ENCODE results near the gene MBD6. TPM values are rescaled to one million over a fixed set of nuclear protein-coding genes. Genes with fewer than 3 reads are reported as not detected.

The MBD6 gene
- total and polyA plus RNA-seq, 2 of the 13 experiments (the other 11 are each of a cell fraction or from before 2014, with no cell fraction given): 4.1 to 5.9 TPM

DNA sequence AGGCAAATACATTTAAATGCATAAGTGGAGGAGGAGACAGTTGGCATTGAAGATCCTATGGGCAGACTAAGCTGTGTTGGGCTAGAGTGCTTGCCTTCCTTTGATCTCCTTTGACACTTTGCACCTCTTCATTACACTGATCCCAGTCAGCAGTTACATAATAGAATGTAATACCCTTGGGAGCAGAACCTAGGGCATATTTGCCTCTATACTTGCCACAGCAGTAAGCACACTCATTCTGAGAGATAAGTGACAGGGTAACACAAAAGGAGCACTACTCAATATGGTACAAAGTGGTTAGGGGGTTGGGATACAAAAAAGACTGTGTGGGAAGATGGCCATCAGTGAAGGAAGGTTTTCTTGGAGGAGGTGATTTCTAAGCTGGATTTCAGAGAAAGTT lies 25.8 kb upstream of the MBD6 start (continued):
- TF ChIP-seq, protein P1, sequence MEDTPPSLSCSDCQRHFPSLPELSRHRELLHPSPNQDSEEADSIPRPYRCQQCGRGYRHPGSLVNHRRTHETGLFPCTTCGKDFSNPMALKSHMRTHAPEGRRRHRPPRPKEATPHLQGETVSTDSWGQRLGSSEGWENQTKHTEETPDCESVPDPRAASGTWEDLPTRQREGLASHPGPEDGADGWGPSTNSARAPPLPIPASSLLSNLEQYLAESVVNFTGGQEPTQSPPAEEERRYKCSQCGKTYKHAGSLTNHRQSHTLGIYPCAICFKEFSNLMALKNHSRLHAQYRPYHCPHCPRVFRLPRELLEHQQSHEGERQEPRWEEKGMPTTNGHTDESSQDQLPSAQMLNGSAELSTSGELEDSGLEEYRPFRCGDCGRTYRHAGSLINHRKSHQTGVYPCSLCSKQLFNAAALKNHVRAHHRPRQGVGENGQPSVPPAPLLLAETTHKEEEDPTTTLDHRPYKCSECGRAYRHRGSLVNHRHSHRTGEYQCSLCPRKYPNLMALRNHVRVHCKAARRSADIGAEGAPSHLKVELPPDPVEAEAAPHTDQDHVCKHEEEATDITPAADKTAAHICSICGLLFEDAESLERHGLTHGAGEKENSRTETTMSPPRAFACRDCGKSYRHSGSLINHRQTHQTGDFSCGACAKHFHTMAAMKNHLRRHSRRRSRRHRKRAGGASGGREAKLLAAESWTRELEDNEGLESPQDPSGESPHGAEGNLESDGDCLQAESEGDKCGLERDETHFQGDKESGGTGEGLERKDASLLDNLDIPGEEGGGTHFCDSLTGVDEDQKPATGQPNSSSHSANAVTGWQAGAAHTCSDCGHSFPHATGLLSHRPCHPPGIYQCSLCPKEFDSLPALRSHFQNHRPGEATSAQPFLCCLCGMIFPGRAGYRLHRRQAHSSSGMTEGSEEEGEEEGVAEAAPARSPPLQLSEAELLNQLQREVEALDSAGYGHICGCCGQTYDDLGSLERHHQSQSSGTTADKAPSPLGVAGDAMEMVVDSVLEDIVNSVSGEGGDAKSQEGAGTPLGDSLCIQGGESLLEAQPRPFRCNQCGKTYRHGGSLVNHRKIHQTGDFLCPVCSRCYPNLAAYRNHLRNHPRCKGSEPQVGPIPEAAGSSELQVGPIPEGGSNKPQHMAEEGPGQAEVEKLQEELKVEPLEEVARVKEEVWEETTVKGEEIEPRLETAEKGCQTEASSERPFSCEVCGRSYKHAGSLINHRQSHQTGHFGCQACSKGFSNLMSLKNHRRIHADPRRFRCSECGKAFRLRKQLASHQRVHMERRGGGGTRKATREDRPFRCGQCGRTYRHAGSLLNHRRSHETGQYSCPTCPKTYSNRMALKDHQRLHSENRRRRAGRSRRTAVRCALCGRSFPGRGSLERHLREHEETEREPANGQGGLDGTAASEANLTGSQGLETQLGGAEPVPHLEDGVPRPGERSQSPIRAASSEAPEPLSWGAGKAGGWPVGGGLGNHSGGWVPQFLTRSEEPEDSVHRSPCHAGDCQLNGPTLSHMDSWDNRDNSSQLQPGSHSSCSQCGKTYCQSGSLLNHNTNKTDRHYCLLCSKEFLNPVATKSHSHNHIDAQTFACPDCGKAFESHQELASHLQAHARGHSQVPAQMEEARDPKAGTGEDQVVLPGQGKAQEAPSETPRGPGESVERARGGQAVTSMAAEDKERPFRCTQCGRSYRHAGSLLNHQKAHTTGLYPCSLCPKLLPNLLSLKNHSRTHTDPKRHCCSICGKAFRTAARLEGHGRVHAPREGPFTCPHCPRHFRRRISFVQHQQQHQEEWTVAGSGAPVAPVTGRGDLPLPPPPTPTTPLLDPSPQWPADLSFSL (CRISPR knock-in tag; IDR thresholded peaks at IDR 0.05): no peak
- TF ChIP-seq, protein P2, sequence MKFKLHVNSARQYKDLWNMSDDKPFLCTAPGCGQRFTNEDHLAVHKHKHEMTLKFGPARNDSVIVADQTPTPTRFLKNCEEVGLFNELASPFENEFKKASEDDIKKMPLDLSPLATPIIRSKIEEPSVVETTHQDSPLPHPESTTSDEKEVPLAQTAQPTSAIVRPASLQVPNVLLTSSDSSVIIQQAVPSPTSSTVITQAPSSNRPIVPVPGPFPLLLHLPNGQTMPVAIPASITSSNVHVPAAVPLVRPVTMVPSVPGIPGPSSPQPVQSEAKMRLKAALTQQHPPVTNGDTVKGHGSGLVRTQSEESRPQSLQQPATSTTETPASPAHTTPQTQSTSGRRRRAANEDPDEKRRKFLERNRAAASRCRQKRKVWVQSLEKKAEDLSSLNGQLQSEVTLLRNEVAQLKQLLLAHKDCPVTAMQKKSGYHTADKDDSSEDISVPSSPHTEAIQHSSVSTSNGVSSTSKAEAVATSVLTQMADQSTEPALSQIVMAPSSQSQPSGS (CRISPR knock-in tag; IDR thresholded peaks at IDR 0.05): no peak
- TF ChIP-seq TCF7 (IDR thresholded peaks at IDR 0.05; ENCODE audit: low read depth): peak; percentile 55
- no peak for TF ChIP-seq SYNCRIP (IDR thresholded peaks at IDR 0.05; ENCODE audit: insufficient read depth, low read depth, low read length)
- TF ChIP-seq ZNF674 (CRISPR knock-in tag; IDR thresholded peaks at IDR 0.05; ENCODE audit: low read depth): no peak
- no peak for TF ChIP-seq ZNF598 (CRISPR knock-in tag; IDR thresholded peaks at IDR 0.05; ENCODE audit: borderline replicate concordance)
- no peak for TF ChIP-seq KLF13 (CRISPR knock-in tag; IDR thresholded peaks at IDR 0.05)
- no peak for TF ChIP-seq CCDC6 (CRISPR knock-in tag; IDR thresholded peaks at IDR 0.05)
- TF ChIP-seq, protein P3, sequence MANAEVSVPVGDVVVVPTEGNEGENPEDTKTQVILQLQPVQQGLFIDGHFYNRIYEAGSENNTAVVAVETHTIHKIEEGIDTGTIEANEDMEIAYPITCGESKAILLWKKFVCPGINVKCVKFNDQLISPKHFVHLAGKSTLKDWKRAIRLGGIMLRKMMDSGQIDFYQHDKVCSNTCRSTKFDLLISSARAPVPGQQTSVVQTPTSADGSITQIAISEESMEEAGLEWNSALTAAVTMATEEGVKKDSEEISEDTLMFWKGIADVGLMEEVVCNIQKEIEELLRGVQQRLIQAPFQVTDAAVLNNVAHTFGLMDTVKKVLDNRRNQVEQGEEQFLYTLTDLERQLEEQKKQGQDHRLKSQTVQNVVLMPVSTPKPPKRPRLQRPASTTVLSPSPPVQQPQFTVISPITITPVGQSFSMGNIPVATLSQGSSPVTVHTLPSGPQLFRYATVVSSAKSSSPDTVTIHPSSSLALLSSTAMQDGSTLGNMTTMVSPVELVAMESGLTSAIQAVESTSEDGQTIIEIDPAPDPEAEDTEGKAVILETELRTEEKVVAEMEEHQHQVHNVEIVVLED (CRISPR knock-in tag; IDR thresholded peaks at IDR 0.05; ENCODE audit: borderline replicate concordance): no peak
- TF ChIP-seq, protein P4, sequence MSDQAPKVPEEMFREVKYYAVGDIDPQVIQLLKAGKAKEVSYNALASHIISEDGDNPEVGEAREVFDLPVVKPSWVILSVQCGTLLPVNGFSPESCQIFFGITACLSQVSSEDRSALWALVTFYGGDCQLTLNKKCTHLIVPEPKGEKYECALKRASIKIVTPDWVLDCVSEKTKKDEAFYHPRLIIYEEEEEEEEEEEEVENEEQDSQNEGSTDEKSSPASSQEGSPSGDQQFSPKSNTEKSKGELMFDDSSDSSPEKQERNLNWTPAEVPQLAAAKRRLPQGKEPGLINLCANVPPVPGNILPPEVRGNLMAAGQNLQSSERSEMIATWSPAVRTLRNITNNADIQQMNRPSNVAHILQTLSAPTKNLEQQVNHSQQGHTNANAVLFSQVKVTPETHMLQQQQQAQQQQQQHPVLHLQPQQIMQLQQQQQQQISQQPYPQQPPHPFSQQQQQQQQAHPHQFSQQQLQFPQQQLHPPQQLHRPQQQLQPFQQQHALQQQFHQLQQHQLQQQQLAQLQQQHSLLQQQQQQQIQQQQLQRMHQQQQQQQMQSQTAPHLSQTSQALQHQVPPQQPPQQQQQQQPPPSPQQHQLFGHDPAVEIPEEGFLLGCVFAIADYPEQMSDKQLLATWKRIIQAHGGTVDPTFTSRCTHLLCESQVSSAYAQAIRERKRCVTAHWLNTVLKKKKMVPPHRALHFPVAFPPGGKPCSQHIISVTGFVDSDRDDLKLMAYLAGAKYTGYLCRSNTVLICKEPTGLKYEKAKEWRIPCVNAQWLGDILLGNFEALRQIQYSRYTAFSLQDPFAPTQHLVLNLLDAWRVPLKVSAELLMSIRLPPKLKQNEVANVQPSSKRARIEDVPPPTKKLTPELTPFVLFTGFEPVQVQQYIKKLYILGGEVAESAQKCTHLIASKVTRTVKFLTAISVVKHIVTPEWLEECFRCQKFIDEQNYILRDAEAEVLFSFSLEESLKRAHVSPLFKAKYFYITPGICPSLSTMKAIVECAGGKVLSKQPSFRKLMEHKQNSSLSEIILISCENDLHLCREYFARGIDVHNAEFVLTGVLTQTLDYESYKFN (CRISPR knock-in tag; conservative IDR thresholded peaks at IDR 0.05): 0 out of 2 replicates have a peak, but pooled peaks have one; percentile 22
- TF ChIP-seq NCOA2 (CRISPR knock-in tag; IDR thresholded peaks at IDR 0.05): no peak
- TF ChIP-seq HHEX (CRISPR knock-in tag; IDR thresholded peaks at IDR 0.05): no peak
- TF ChIP-seq ZSCAN9 (CRISPR knock-in tag; IDR thresholded peaks at IDR 0.05; ENCODE audit: borderline replicate concordance): no peak

Measured in HepG2 (cell line).